DMS153 treated with DMSO at 0.1 percent for 48 hours (cell line): Measurements from ENCODE around the gene KDM8.
"Not testable (repeated sequence)": the region's sequence is repeated elsewhere in the genome, so short reads cannot be mapped to it uniquely, and the experiment has no call there.

Experiments used
- DNase-seq: peaks from one replicate; lab custom pipeline; 2025; ENCODE audit not compliant: unreplicated experiment; lab: John Stamatoyannopoulos, UW

The KDM8 gene

DNA sequence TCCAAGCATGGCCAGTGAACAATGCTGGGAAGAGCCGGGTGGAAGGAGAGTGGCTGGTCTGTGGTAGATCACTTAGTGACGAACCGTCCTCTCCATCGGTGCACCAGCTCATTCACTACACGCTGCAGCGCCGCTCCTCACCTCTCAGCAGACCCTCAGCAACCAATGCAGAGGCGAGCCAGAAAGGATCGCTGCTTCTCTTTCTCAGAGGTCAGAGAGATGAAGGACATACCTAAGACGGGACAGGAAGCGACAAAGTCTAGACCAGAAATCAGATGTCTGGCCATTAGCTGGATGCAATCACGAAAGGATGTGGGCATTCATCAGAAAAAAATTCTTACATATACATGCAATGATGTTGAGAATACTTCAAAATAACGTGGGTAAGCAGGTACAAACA is 38.3 kb downstream of the KDM8 start:
- DNase-seq = no peak

DNA sequence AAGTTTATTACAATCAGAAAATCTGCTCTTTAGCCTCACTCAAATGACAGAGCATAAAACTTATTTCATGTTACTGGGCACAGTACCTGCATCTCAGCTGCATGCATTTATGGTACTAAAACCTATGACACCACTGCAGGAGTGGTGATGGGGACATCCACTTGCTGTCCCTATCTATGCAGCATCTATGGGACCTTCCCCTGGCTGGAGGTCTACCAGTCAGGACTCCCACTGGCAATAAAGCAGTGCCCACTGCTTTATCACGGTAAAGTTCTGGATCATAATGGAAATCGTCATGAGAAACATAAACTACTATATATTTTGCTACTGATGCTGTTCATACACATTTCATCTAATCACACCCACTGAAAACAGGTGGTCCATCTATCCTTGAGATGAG is 39.1 kb downstream of the KDM8 start:
- DNase-seq = no peak

DNA sequence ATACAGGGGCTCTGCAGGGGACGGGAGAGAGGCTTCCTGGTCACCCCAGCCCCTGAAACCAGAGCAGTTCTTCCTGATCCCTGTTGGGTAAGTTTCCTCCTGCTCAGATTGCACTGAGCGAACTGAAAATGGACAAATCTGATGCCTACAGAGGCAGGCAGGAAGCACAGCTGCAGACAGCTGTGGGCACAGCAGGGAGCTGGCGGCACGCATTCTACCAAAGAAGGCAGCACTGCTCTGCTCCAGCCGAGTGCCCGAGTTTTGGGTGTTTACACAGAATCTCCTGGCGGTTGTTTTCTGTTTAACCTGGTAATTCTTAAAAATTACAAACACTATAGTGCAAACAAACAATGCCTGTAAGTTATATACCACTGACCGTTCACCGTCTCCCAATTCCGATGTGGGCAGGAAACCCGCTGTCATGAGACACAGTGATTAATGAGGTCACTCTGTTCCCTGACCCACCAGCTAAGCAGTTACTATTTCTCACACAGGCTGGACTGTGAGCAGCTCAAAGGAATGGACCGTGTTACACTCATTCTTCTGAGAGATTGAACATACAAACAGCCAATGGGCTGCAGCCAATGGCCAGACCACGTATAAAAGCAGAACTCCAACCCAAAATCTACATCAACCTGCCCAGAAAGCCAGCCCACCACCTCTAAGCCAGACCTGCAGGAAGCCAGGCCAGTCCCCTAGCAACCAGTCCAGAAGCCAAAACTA is 39.7 kb downstream of the KDM8 start:
- no peak for DNase-seq

DNA sequence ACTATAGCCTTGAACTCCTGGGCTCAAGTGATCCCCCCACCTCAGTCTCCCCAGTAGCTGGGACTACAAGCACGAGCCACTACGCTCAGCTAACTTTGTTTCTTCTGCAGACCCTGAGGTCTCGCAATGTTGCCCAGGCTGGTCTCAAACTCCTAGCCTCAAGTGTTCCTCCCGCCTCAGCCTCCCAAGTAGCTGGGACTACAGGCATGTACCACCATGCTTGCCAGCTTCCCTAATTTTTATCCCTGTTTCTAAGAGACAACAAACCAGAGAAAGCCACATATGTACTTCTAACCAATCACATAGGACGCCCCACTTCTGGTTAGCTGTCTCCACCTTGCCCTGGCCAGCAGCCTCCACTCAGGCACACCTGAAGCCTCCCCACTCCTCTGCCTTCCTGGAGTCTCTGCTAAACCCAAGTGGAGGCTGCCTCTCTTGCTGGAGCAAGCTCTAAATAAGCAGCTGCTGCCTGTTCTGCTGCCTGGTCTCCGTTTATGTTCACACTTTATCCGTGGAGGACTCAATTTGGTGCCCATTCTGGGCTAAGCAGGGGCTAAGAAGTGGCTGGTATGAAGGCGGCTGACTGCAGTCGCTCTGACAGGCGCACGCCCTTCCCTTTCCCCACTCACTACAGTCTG is 40.5 kb downstream of the KDM8 start:
- no peak for DNase-seq

DNA sequence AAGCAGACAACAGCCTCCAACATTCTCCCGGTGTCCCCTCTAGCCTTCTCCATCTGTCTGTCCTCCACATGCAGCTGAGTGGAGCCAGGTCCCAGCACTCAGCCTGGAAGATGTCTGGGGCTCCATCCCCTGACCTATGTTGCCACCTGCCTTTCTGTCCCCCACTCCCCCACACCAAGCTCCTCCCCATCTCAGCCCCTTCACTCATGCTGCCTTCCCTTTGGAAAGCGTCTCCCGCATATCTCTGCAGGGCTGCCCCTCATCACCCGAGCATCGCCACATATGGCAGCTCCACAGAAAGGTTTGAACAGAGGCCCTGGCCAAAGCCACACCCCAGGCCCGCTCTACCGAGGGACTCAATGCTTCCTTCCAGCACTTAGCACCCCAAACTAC is 41.0 kb downstream of the KDM8 start:
- DNase-seq = no peak

DNA sequence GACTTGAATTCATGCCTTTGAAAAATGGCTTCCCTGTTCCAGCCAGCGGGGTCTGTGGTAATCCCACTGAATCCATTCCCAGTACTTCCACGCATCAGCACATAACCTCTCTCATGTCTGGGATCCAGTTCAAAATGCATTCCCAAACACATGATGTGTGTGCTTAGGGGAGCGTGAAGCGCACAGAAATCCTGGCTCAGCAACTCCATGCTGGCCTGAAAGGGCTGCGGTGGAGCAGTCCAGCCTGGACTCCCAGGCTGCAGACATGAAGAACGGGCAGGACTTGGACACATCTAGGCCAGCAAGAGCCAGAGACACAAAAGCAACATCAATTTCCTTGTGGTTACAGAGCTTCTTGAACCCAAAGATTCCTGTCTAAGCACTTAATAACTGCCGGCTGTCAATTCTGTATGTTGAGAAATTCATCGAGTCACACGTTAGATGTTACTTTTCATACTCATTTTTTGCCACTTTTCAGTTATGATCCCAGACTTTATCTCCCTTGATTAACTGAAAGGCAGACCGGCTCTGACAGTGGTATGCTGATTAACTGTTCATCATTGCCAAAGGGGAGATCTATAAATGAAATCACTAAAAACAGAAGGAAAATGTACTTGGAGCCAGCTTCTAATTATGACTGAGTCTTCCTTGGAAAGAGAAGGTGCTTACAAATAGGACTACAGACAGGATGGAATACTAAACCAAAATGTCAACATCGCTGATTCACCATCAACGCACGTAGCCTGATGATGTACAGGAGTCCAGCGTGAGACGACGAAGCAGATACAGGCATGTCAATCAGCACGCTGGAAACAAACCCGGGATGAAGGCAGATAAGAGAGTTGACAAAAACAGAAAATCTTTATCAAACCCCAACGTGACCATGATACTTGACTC is 42.2 kb downstream of the KDM8 start:
- DNase-seq = no peak

DNA sequence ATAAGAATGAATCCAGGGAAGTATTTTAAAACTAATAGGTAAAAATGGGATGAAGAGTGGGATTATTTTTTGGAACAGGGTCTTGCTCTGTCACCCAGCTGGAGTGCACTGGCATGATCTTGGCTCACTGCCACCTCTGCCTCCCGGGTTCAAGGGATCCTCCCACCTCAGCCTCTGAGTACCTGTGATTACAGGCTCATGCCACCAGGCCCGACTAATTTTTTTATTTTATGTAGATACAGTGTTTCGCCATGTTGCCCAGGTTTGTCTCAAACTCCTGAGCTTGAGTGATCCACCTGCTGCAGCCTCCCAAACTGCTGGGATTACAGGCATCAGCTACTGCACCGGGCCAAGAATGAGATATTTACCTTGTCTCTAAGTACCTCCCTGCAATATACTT is 43.1 kb downstream of the KDM8 start:
- DNase-seq = no peak

DNA sequence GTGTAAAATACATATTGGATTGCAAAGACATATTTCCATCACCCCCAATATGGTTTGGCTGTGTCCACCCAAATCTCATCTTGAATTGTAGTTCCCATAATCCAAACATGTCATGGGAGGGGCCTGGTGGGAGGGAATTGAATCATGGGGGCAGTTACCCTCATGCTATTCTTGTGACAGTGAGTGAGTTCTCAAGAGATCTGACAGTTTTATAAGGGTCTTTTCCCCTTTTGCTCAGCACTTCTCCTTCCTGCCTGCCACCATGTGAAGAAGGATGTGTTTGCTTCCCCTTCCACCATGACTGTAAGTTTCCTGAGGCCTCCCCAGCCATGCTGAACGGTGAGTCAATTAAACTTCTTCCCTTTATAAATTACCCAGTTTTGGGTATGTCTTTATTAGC is 43.8 kb downstream of the KDM8 start:
- not testable (repeated sequence) for DNase-seq

DNA sequence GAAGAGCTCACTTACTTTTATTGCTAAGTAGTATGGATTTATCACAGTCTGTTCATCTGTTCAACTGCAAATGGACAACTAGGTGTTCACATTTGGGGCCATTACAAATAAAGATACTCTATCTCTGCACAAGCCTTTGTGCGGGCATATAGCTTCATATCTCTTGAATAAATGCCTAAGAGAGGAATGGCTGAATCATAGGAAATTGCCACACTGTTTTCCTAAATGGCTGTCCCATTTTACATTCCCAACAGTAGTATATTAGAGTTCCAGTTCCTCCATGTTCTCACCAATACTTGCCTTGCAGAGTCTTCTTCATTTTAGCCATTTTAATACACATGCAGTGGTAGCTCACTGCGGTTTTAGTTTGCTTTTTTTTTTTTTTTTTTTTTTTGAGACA is 44.7 kb downstream of the KDM8 start:
- DNase-seq = no peak

DNA sequence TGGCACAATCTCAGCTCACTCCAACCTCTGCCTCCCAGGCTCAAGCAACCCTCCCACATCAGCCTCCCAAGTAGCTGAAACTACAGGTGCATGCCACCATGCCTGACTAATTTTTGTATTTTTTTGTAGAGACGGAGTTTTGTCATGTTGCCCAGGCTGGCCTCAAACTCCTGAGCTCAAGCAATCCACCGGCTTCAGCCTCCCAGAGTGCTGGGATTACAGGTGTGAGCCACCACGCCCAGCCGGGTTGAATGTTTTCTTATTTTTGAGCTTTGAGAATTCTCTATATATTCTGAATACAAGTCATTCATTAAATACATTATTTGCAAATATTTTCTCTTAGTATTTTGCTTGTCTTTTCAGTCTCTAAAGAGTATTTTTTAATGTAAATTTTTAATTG is 45.6 kb downstream of the KDM8 start:
- not testable (repeated sequence) for DNase-seq

DNA sequence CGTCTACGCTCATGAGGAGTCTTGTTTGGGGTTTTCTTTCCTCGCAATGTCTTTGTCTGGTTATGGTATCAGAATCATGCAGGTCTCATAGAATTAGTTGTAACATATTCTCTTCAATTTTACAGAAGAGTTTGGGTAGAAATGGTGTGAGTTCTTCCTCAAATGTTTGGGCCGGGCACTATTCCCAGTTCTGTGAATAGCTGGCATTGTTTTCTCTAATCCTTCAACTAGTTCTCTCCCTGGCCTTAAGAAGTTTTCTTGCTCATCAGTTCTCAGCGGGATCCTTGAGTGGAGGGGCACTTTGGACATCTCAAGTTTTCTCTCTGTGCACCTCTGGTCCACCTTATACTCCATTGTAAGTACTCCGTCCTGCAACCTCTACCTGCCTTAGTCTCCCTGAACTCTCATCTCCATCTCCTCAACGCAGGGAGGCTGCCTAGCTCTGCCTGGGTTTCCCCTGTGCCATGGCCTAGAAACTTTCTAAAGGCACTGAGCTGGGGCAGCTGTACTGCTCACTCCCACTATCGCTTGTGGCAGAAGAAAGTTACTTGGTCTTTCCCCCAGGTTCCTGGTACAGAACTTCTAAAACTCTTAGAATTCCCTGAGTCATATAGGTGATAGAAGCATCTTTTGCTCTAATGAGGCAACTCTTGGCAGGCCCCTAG is 48.3 kb downstream of the KDM8 start:
- DNase-seq = no peak

DNA sequence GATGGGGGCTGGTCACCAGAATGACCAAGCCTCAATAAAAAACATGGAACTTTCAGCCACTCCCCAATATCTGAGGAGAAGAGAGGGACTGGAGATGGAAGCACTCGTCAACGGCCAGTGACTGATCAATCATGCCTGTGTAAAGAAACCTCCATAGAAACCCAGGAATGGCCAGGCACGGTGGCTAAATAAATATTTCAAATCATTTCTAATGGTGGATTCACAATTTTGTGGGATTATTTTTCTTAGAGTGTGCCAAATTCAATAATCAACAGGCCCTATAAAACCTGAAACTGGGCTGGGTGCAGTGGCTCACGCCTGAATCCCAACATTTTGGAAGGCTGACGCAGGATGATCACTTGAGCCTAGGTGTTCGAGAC is 48.9 kb downstream of the KDM8 start:
- DNase-seq = no peak

DNA sequence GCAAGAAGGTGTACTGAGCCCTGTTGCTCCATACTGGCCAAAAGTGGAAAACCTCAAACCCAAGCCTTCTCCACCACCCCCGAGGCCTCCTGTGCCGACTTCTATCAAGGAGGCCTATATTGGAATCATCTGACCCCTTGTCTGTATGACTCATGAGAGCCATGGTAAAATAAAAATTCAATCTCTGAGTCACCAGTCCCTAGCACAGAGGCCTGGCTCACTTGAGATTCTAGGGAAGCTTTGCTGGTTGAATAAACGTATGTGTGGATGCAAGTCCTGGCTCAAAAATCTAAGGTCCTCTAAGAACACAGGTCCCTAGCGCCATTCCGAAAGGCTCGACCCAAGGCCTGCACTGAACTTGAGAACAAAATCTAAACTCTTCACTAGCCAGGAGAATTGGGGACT is 50.2 kb downstream of the KDM8 start:
- DNase-seq = no peak

DNA sequence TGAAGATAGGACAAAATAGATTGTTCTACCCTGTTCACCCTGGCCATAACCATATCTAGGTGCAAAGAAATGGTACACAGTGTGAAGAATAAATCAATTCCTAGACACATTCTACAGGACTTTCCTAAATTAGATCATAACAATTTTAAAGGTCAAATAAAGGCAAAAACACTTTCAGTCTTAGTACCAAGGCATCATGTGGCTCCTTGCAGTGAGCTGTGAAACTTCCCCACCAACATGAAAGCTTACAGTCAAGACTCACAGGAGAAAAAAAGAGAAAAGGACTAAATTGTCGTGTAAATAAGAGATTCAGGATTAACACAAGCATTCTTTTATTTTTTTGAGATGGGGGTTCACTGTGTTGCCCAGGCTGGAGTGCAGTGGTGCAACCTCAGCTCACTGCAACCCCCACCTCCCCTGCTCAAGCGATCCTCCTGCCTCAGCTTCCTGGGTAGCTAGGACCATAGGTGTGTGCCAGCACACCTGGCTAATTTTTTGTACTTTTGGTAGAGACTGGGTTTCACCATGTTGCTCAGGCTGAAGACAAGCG is 51.0 kb downstream of the KDM8 start:
- no peak for DNase-seq

DNA sequence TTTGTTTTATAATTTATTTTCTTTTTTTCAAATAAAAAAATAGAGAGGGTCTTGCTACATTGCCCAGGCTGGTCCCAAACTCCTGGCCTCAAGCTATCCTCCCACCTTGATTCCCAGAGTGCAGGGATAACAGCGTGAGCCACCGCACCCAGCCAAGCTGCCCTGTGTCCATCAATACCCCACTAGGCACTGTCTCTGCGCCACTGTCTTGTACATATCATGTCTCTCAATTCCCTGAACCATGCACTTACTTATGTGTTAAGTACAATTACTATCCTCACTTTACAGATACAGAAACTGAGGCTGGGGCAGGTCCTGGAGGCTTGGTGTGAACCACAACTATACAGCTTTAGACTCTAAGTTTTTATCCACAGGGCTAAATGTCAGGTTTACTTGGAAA is 53.5 kb downstream of the KDM8 start:
- DNase-seq = no peak

DNA sequence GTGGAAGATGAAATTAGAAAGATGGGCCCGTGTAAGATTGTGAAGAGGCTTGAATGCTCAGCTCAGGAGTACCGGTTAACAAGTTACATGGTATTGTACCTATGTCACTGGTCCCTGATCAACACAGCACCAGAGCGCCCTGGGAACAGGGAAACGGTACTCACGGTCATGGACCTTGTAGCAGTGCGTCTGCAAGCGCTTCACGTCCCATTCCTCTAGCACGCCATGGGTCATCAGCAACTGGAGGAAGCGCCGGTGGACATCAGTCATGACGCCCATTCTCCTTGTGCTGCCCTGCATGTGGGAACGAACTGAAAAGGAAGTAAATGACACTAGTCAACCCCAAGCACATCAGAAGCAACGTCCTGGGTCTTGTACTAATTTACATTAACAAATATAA is 53.9 kb downstream of the KDM8 start:
- no peak for DNase-seq

DNA sequence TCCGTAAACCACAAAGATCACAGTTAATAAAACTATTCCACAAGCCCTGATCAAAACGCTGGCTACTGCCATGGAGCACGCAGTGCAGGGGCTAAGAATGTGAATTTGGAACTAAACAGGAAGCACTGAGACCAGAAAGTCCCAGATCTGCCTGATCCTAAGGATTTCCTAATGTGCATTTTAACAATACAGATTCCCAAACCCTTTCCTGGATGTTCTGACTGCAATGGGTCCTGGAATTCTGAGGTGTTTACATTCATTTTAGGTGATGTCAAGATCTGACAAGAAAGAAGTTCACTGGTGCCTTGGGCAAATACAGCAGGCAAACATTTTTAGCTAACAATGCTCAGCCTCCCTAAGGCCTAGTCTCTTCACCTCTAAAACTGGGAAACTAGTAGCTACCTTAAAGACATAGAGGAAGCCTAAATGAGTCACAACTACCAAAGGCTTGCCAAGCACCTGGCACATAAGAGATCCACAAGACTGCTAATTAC is 55.0 kb downstream of the KDM8 start:
- DNase-seq = no peak

DNA sequence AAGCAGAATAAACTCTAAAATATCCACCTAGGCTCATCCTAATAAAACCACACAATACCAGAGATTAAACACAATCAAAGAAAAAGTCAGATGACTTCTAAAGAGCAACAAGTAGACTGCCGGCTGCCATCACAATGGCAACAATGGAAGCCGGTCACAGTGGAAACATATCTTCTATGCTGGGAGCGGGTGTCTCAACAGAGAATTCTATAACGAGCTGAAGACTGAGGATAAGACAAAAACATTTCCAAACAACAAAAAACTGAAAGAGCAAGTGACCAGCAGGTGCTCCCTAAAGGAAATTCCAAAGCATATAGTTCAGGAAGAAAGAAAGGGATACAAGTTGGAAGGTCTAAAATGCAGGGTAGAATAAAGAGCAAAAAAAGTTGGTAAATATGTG is 56.4 kb downstream of the KDM8 start:
- no peak for DNase-seq

DNA sequence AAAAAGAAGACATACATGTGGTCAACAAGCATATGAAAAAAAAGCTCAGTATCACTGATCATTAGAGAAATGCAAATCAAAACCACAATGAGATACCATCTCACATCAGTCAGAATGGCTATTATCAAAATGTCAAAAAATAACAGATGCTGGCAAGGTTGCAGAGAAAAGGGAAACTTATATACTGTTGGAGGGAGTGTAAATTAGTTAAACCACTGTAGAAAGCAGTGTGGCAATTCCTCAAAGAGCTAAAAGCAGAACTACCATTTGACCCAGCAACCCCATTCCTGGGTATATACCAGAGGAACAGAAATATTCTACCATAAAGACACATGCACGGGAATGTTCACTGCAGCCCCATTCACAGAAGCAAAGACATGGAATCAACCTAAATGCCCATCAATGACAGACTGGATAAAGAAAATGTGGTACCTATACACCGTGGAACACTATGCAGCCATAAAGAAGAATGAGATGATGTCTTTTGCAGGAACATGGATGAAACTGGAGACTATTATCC is 59.6 kb downstream of the KDM8 start:
- DNase-seq = not testable (repeated sequence)

DNA sequence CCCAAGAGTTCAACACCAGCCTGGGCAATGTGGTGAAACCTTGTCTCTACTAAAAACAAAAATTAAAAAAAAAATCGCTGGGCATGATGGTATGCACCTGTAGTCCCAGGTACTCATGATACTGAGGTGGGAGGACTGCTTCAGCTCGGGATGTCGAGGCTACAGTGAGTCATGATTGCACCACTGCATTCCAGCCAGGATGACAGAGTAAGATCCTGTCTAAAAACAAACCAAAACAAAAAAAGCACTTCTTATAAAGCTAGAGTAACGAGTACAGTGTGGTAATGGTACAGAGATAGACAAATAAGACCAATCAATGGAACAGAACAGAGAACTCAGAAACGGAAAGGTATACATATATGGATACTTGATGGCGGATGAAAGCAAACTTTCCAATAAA is 60.8 kb downstream of the KDM8 start:
- DNase-seq = no peak

DNA sequence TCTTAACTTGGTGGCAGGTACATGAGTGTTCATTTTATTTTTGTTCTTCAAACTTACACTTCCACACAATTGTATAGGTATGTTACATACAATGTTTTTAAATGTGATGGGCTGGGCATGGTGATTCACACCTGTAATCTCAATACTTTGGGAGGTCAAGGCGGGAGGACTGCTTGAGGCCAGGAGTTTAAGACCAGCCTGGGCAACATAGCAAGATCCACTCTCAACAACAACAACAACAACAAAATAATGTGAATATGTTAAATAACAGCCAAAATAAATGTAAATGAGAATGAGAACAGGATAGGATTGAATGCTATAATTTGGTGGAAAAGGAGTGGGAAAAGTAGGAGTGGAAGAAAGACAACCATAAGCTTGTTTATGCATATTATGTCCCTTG is 62.7 kb downstream of the KDM8 start:
- DNase-seq = no peak
